Measurements from ENCODE around the gene SLC9A7.

Gene SLC9A7

GRCh38 chrX:46595084-46595483 is 163.8 kb downstream of the SLC9A7 start:
- no peaks in the 10 kb centered on the region for H3K4me1 ChIP-seq (ENCODE audit: control insufficient read depth in 1 of 2, insufficient read depth in 2 of 2, low read length in 2 of 2)
- no peaks in the 10 kb centered on the region for H3K9me3 ChIP-seq (ENCODE audit: insufficient read depth, low read depth, low read length)
- H3K27me3 ChIP-seq (ENCODE audit: insufficient read depth, low read length) = no peaks in the 10 kb centered on the region
- H3K4me2 ChIP-seq (ENCODE audit: low read length) = no peak overlapping the region
- H3K36me3 ChIP-seq (ENCODE audit: control insufficient read depth in 1 of 2, insufficient read depth in 2 of 2, low read length in 2 of 2) = no peaks in the 10 kb centered on the region
- no peak overlapping the region for H3K14ac ChIP-seq (ENCODE audit: low read length)
- no peak overlapping the region for H3K27ac ChIP-seq (ENCODE audit: low read depth, low read length)
- no peak overlapping the region for H2BK5ac ChIP-seq (ENCODE audit: low read depth, low read length, poor library complexity)
- no peaks in the 10 kb centered on the region for H3K79me1 ChIP-seq (ENCODE audit: low read length)
- H2AFZ ChIP-seq (ENCODE audit: insufficient read depth, low read length, poor library complexity) = no peak overlapping the region
- H4K91ac ChIP-seq (ENCODE audit: low read depth, low read length) = no peak overlapping the region
- H3K4me3 ChIP-seq (ENCODE audit: low read depth, low read length) = no peak overlapping the region
- no CpG with 5 or more reads among the region's 1 CpG for WGBS (ENCODE audit: extremely low coverage, insufficient coverage, insufficient read length)
- no peak overlapping the region for H3K23ac ChIP-seq (ENCODE audit: low read length)
- no peak overlapping the region for H2AK5ac ChIP-seq (ENCODE audit: low read length)
- no peak overlapping the region for H4K12ac ChIP-seq (ENCODE audit: low read depth, low read length)
- H3K79me2 ChIP-seq (ENCODE audit: control insufficient read depth, insufficient read depth, low read length, poor library complexity) = no peaks in the 10 kb centered on the region
- H3K18ac ChIP-seq (ENCODE audit: low read length) = no peak overlapping the region
- DNase-seq = no peak
- no peak overlapping the region for H2BK12ac ChIP-seq (ENCODE audit: low read length)
- no peak overlapping the region for H2BK120ac ChIP-seq (ENCODE audit: insufficient read depth, low read length, poor library complexity)
- H4K8ac ChIP-seq (ENCODE audit: low read depth, low read length) = no peak overlapping the region
- H3K4ac ChIP-seq (ENCODE audit: low read depth, low read length) = no peak overlapping the region
- H3K9ac ChIP-seq (ENCODE audit: low read length) = no peak overlapping the region

- no peak overlapping the region for H4K12ac ChIP-seq (ENCODE audit: low read depth, low read length)
- no peak overlapping the region for H4K8ac ChIP-seq (ENCODE audit: low read depth, low read length)
- H2AK5ac ChIP-seq (ENCODE audit: low read length) = no peak overlapping the region
- H3K14ac ChIP-seq (ENCODE audit: low read length) = no peak overlapping the region
- H3K27ac ChIP-seq (ENCODE audit: low read depth, low read length) = no peak overlapping the region
- H3K9me3 ChIP-seq (ENCODE audit: insufficient read depth, low read depth, low read length) = no peaks in the 10 kb centered on the region
- H3K27me3 ChIP-seq (ENCODE audit: insufficient read depth, low read length) = no peaks in the 10 kb centered on the region
- H2BK12ac ChIP-seq (ENCODE audit: low read length) = no peak overlapping the region
- H3K9ac ChIP-seq (ENCODE audit: low read length) = no peak overlapping the region
- no peak overlapping the region for H3K18ac ChIP-seq (ENCODE audit: low read length)
- H3K23ac ChIP-seq (ENCODE audit: low read length) = no peak overlapping the region
- no peak overlapping the region for H4K91ac ChIP-seq (ENCODE audit: low read depth, low read length)
- no CpG with 5 or more reads among the region's 7 CpGs for WGBS (ENCODE audit: extremely low coverage, insufficient coverage, insufficient read length)
- DNase-seq = no peak
- H3K4me2 ChIP-seq (ENCODE audit: low read length) = no peak overlapping the region
- no peak overlapping the region for H2BK5ac ChIP-seq (ENCODE audit: low read depth, low read length, poor library complexity)
- no peaks in the 10 kb centered on the region for H3K79me2 ChIP-seq (ENCODE audit: control insufficient read depth, insufficient read depth, low read length, poor library complexity)
- no peak overlapping the region for H2AFZ ChIP-seq (ENCODE audit: insufficient read depth, low read length, poor library complexity)
- H2BK120ac ChIP-seq (ENCODE audit: insufficient read depth, low read length, poor library complexity) = no peak overlapping the region
- no peaks in the 10 kb centered on the region for H3K79me1 ChIP-seq (ENCODE audit: low read length)
- H3K4me3 ChIP-seq (ENCODE audit: low read depth, low read length) = no peak overlapping the region
- no peaks in the 10 kb centered on the region for H3K36me3 ChIP-seq (ENCODE audit: control insufficient read depth in 1 of 2, insufficient read depth in 2 of 2, low read length in 2 of 2)
- H3K4ac ChIP-seq (ENCODE audit: low read depth, low read length) = no peak overlapping the region
- peaks cover 0 to 3% of the 10 kb centered on the region in 2 experiments for H3K4me1 ChIP-seq (ENCODE audit: control insufficient read depth in 1 of 2, insufficient read depth in 2 of 2, low read length in 2 of 2)
These were observed 168.8 kb downstream of the SLC9A7 start for GRCh38 chrX:46589977-46590723.

DNA sequence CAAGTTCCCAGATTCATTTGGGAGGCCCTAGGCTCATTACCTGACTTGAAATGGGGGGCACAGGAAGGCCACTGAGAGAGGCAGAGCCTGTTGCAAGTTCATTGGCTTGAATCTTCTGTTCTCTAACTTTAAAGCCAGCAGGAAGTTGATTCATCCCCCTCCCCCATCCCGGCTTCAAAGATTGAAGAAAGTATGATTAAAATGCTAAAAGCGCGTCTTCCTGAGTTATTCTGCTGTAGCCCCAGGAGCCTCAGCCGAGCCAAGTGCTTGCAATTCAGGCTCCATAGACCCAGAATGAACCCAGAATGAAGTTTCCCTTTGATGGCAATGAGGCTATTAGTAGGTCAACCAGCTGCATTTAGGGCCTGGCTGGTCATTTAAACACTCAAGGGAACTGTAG is 170.7 kb downstream of the SLC9A7 start:
- Histone ChIP-seq H2BK12ac (ENCODE audit: low read length) (no peak overlapping the region), H2AFZ (ENCODE audit: insufficient read depth, low read length, poor library complexity) (no peak overlapping the region), H3K4me3 (ENCODE audit: low read depth, low read length) (no peak overlapping the region), H3K18ac (ENCODE audit: low read length) (no peak overlapping the region), H3K14ac (ENCODE audit: low read length) (no peak overlapping the region), H2BK5ac (ENCODE audit: low read depth, low read length, poor library complexity) (no peak overlapping the region), H3K79me1 (ENCODE audit: low read length) (no peaks in the 10 kb centered on the region), H2BK120ac (ENCODE audit: insufficient read depth, low read length, poor library complexity) (no peak overlapping the region), H3K36me3 (ENCODE audit: control insufficient read depth in 1 of 2, insufficient read depth in 2 of 2, low read length in 2 of 2) (no peaks in the 10 kb centered on the region), H3K4me2 (ENCODE audit: low read length) (no peak overlapping the region), H3K79me2 (ENCODE audit: control insufficient read depth, insufficient read depth, low read length, poor library complexity) (no peaks in the 10 kb centered on the region), H3K9ac (ENCODE audit: low read length) (no peak overlapping the region), H3K27me3 (ENCODE audit: insufficient read depth, low read length) (no peaks in the 10 kb centered on the region), H3K27ac (ENCODE audit: low read depth, low read length) (no peak overlapping the region), H3K4ac (ENCODE audit: low read depth, low read length) (no peak overlapping the region), H3K23ac (ENCODE audit: low read length) (no peak overlapping the region), H4K8ac (ENCODE audit: low read depth, low read length) (no peak overlapping the region), H3K9me3 (ENCODE audit: insufficient read depth, low read depth, low read length) (no peaks in the 10 kb centered on the region), H4K91ac (ENCODE audit: low read depth, low read length) (no peak overlapping the region), H2AK5ac (ENCODE audit: low read length) (no peak overlapping the region), H4K12ac (ENCODE audit: low read depth, low read length) (no peak overlapping the region), H3K4me1 (ENCODE audit: control insufficient read depth in 1 of 2, insufficient read depth in 2 of 2, low read length in 2 of 2) (peaks cover 0 to 3% of the 10 kb centered on the region in 2 experiments)
- WGBS (ENCODE audit: extremely low coverage, insufficient coverage, insufficient read length) = no CpG with 5 or more reads among the region's 4 CpGs
- peak in 1 of 2 donors; percentile 37 for DNase-seq

DNA sequence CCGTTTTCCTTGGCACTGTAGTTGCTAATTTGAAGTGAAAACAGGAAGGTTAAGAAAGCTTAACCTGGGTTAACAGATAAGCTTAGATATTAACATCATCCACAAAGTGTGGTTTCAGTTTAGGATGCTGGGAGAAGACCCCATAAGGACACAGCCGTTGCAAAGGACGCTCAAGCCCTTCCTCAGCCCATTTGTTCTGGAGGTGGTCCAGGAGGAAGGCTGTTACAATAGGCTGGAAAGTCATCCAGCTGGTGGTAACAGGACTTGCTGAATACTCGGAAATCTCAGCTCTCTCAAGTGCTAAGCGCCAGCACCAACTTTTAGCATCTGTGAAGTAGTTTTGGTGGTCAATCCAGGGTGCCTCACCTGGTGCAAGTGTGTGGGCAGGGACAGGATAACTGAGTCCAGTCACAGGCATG is 171.2 kb downstream of the SLC9A7 start:
- no peak overlapping the region for H2AK5ac ChIP-seq (ENCODE audit: low read length)
- H3K4me2 ChIP-seq (ENCODE audit: low read length) = no peak overlapping the region
- H2BK120ac ChIP-seq (ENCODE audit: insufficient read depth, low read length, poor library complexity) = no peak overlapping the region
- H3K79me2 ChIP-seq (ENCODE audit: control insufficient read depth, insufficient read depth, low read length, poor library complexity) = no peaks in the 10 kb centered on the region
- H2BK12ac ChIP-seq (ENCODE audit: low read length) = no peak overlapping the region
- H3K18ac ChIP-seq (ENCODE audit: low read length) = no peak overlapping the region
- WGBS (ENCODE audit: extremely low coverage, insufficient coverage, insufficient read length) = no CpG with 5 or more reads among the region's 5 CpGs
- no peaks in the 10 kb centered on the region for H3K9me3 ChIP-seq (ENCODE audit: insufficient read depth, low read depth, low read length)
- no peak overlapping the region for H2AFZ ChIP-seq (ENCODE audit: insufficient read depth, low read length, poor library complexity)
- H4K8ac ChIP-seq (ENCODE audit: low read depth, low read length) = no peak overlapping the region
- no peak overlapping the region for H3K4me3 ChIP-seq (ENCODE audit: low read depth, low read length)
- no peaks in the 10 kb centered on the region for H3K36me3 ChIP-seq (ENCODE audit: control insufficient read depth in 1 of 2, insufficient read depth in 2 of 2, low read length in 2 of 2)
- no peak overlapping the region for H3K4ac ChIP-seq (ENCODE audit: low read depth, low read length)
- no peak overlapping the region for H3K27ac ChIP-seq (ENCODE audit: low read depth, low read length)
- no peak for DNase-seq
- H3K4me1 ChIP-seq (ENCODE audit: control insufficient read depth in 1 of 2, insufficient read depth in 2 of 2, low read length in 2 of 2) = peaks cover 0 to 3% of the 10 kb centered on the region in 2 experiments
- no peak overlapping the region for H2BK5ac ChIP-seq (ENCODE audit: low read depth, low read length, poor library complexity)
- H3K27me3 ChIP-seq (ENCODE audit: insufficient read depth, low read length) = no peaks in the 10 kb centered on the region
- H4K91ac ChIP-seq (ENCODE audit: low read depth, low read length) = no peak overlapping the region
- H3K9ac ChIP-seq (ENCODE audit: low read length) = no peak overlapping the region
- H3K23ac ChIP-seq (ENCODE audit: low read length) = no peak overlapping the region
- no peaks in the 10 kb centered on the region for H3K79me1 ChIP-seq (ENCODE audit: low read length)
- H4K12ac ChIP-seq (ENCODE audit: low read depth, low read length) = no peak overlapping the region
- H3K14ac ChIP-seq (ENCODE audit: low read length) = no peak overlapping the region
